HEK293 (cell line): ENCODE data around the gene RILPL2.
A peak's percentile ranks its signal among the peaks of the same experiment; 100 is the strongest.

Experiments
- BCL11B ChIP-seq: fragments of 450-650 bp; formaldehyde crosslinking; IDR thresholded peaks from 2 replicates; pipeline ENCODE4 v1.5.1; 2016; ENCODE audit warnings: low read depth, missing biosample characterization, missing genetic modification characterization
- KLF1 ChIP-seq: fragments of 450-650 bp; formaldehyde crosslinking; IDR thresholded peaks from 2 replicates; pipeline ENCODE4 v1.5.1; 2016; ENCODE audit warnings: missing biosample characterization, missing genetic modification characterization
- KLF9 ChIP-seq: fragments of 450-650 bp; formaldehyde crosslinking; IDR thresholded peaks from 2 replicates; pipeline ENCODE4 v1.5.1; 2016; ENCODE audit warnings: missing biosample characterization, missing genetic modification characterization, low read depth
- MYNN ChIP-seq: fragments of 450-650 bp; formaldehyde crosslinking; IDR thresholded peaks from 2 replicates; pipeline ENCODE4 v1.5.1; 2016; ENCODE audit warnings: missing biosample characterization, missing genetic modification characterization, borderline replicate concordance
- MZF1 ChIP-seq: fragments of 450-650 bp; formaldehyde crosslinking; IDR thresholded peaks from 2 replicates; pipeline ENCODE4 v1.5.1; 2017; ENCODE audit warnings: missing biosample characterization, missing genetic modification characterization, borderline replicate concordance
- PBX3 ChIP-seq: sonication (generic); formaldehyde crosslinking; IDR thresholded peaks from 2 replicates; pipeline ENCODE4 v1.8.1; 2022; ENCODE audit warnings: mild to moderate bottlenecking, moderate library complexity, missing genetic modification reagents
- PRDM1 ChIP-seq: fragments of 450-650 bp; formaldehyde crosslinking; IDR thresholded peaks from 2 replicates; pipeline ENCODE4; 2016; ENCODE audit warnings: missing biosample characterization, missing genetic modification characterization
- YY2 ChIP-seq: fragments of 450-650 bp; formaldehyde crosslinking; IDR thresholded peaks from 2 replicates; pipeline ENCODE4 v1.5.1; 2016; ENCODE audit warnings: missing biosample characterization, missing genetic modification characterization
- ZBTB1 ChIP-seq: fragments of 450-650 bp; formaldehyde crosslinking; IDR thresholded peaks from 2 replicates; pipeline ENCODE4 v1.5.1; 2016; ENCODE audit warnings: missing biosample characterization, missing genetic modification characterization
- ZBTB10 ChIP-seq: fragments of 450-650 bp; formaldehyde crosslinking; IDR thresholded peaks from 2 replicates; pipeline ENCODE4 v1.5.1; 2016; ENCODE audit warnings: missing biosample characterization, missing genetic modification characterization
- ZBTB26 ChIP-seq: fragments of 450-650 bp; formaldehyde crosslinking; optimal IDR thresholded peaks from 2 replicates; pipeline ENCODE3; 2016; ENCODE audit warnings: missing biosample characterization, mild to moderate bottlenecking, missing genetic modification characterization
- ZBTB7A ChIP-seq: fragments of 450-650 bp; formaldehyde crosslinking; IDR thresholded peaks from 2 replicates; pipeline ENCODE4 v1.5.1; 2016; ENCODE audit warnings: low read depth, missing biosample characterization, missing genetic modification characterization
- ZFHX2 ChIP-seq: fragments of 450-650 bp; formaldehyde crosslinking; conservative IDR thresholded peaks from 2 replicates; pipeline ENCODE4 v1.5.1; 2016; ENCODE audit warnings: missing biosample characterization, missing genetic modification characterization
- ZFP41 ChIP-seq: fragments of 450-650 bp; formaldehyde crosslinking; IDR thresholded peaks from 2 replicates; pipeline ENCODE4 v1.5.1; 2016; ENCODE audit warnings: missing biosample characterization, missing genetic modification characterization, borderline replicate concordance
- ZNF112 ChIP-seq: fragments of 450-650 bp; formaldehyde crosslinking; IDR thresholded peaks from 2 replicates; pipeline ENCODE4 v1.5.0; 2017; ENCODE audit warnings: missing biosample characterization, missing genetic modification characterization
- ZNF121 ChIP-seq: fragments of 450-650 bp; formaldehyde crosslinking; IDR thresholded peaks from 2 replicates; pipeline ENCODE4 v1.5.1; 2016; ENCODE audit warnings: missing biosample characterization, missing genetic modification characterization
- ZNF23 ChIP-seq: fragments of 450-650 bp; formaldehyde crosslinking; IDR thresholded peaks from 2 replicates; pipeline ENCODE4 v1.5.1; 2016; ENCODE audit warnings: missing biosample characterization, missing genetic modification characterization, borderline replicate concordance
- ZNF239 ChIP-seq: fragments of 450-650 bp; formaldehyde crosslinking; IDR thresholded peaks from 2 replicates; pipeline ENCODE4 v1.5.1; 2016; ENCODE audit warnings: missing biosample characterization, missing genetic modification characterization
- ZNF26 ChIP-seq: fragments of 450-650 bp; formaldehyde crosslinking; IDR thresholded peaks from 2 replicates; pipeline ENCODE4 v1.5.1; 2016; ENCODE audit warnings: missing biosample characterization, missing genetic modification characterization
- ZNF274 ChIP-seq, 2 experiments: fragments of 200-500 bp in 1 of 2; fragments of 450-650 bp in 1 of 2; sonication (Bioruptor generic) in 1 of 2; formaldehyde crosslinking in 1 of 2; IDR thresholded peaks; 2 replicates each; pipeline versions ENCODE4 v1.5.1 to v1.6.1; 2014 to 2016; ENCODE audit warnings: borderline replicate concordance in 1 of 2, inconsistent platforms in 1 of 2, low read length in 1 of 2, missing biosample characterization in 1 of 2, missing genetic modification characterization in 1 of 2
- ZNF311 ChIP-seq: fragments of 450-650 bp; formaldehyde crosslinking; IDR thresholded peaks from 2 replicates; pipeline ENCODE4 v1.5.1; 2017; ENCODE audit warnings: missing biosample characterization, missing genetic modification characterization, borderline replicate concordance
- ZNF426 ChIP-seq: fragments of 450-650 bp; formaldehyde crosslinking; IDR thresholded peaks from 2 replicates; pipeline ENCODE4 v1.5.1; 2017; ENCODE audit warnings: missing biosample characterization, missing genetic modification characterization, mild to moderate bottlenecking, inconsistent platforms, moderate library complexity
- ZNF510 ChIP-seq: fragments of 450-650 bp; formaldehyde crosslinking; IDR thresholded peaks from 2 replicates; pipeline ENCODE4 v1.5.1; 2018; ENCODE audit warnings: mild to moderate bottlenecking, missing genetic modification characterization, missing biosample characterization; ENCODE audit not compliant: insufficient replicate concordance
- ZNF514 ChIP-seq: fragments of 450-650 bp; formaldehyde crosslinking; IDR thresholded peaks from 2 replicates; pipeline ENCODE4 v1.5.1; 2016; ENCODE audit warnings: missing biosample characterization, missing genetic modification characterization
- ZNF571 ChIP-seq: fragments of 450-650 bp; formaldehyde crosslinking; IDR thresholded peaks from 2 replicates; pipeline ENCODE4 v1.5.0; 2017; ENCODE audit warnings: missing biosample characterization, missing genetic modification characterization
- ZNF596 ChIP-seq: fragments of 450-650 bp; IDR thresholded peaks from 2 replicates; pipeline ENCODE4 v1.5.0; 2018; ENCODE audit warnings: missing biosample characterization, mild to moderate bottlenecking, missing genetic modification characterization, moderate library complexity
- ZNF610 ChIP-seq: fragments of 450-650 bp; formaldehyde crosslinking; IDR thresholded peaks from 2 replicates; pipeline ENCODE4 v1.5.1; 2016; ENCODE audit warnings: missing biosample characterization, missing genetic modification characterization, borderline replicate concordance
- ZNF664 ChIP-seq: fragments of 450-650 bp; formaldehyde crosslinking; IDR thresholded peaks from 2 replicates; pipeline ENCODE4 v1.5.1; 2016; ENCODE audit warnings: missing biosample characterization, missing genetic modification characterization
- ZNF843 ChIP-seq: fragments of 450-650 bp; formaldehyde crosslinking; IDR thresholded peaks from 2 replicates; pipeline ENCODE4 v1.5.1; 2016; ENCODE audit warnings: missing biosample characterization, missing genetic modification characterization
- ZSCAN4 ChIP-seq: fragments of 450-650 bp; formaldehyde crosslinking; IDR thresholded peaks from 2 replicates; pipeline ENCODE4 v1.5.1; 2017; ENCODE audit warnings: missing biosample characterization, missing genetic modification characterization
- ZXDB ChIP-seq: fragments of 450-650 bp; formaldehyde crosslinking; IDR thresholded peaks from 2 replicates; pipeline ENCODE4 v1.5.1; 2016; ENCODE audit warnings: missing biosample characterization, missing genetic modification characterization

Gene RILPL2

GRCh38 chr12:123436017-123436964 lies at the start of gene RILPL2 (continued):
- TF ChIP-seq ZNF274 (IDR thresholded peaks at IDR 0.05; ENCODE audit: low read length) (no peak), ZNF274 (tag by site-specific recombination; IDR thresholded peaks at IDR 0.05; ENCODE audit: borderline replicate concordance) (no peak), KLF1 (tag by site-specific recombination) (peak; percentile 72), ZBTB10 (tag by site-specific recombination) (no peak), ZNF664 (tag by site-specific recombination) (no peak), ZNF112 (tag by site-specific recombination) (no peak), BCL11B (no peak), MYNN (tag by site-specific recombination) (peak; percentile 97), ZNF510 (tag by site-specific recombination) (no peak), ZNF610 (tag by site-specific recombination) (peak; percentile 13; the same call in 1 of the 2 replicates), ZSCAN4 (tag by site-specific recombination) (no peak), ZFP41 (tag by site-specific recombination) (no peak), ZXDB (tag by site-specific recombination) (peak; percentile 46; the same call in 1 of the 2 replicates), PRDM1 (tag by site-specific recombination) (peak; percentile 43), ZNF23 (tag by site-specific recombination) (no peak), KLF9 (tag by site-specific recombination) (peak; percentile 53; the same call in 1 of the 2 replicates), ZNF26 (no peak), ZNF426 (tag by site-specific recombination) (no peak), ZFHX2 (tag by site-specific recombination) (peak; percentile 79), ZNF571 (no peak), ZNF311 (tag by site-specific recombination) (no peak), ZNF843 (peak; percentile 51), PBX3 (no peak), ZBTB26 (tag by site-specific recombination) (peak; percentile 90), YY2 (no peak), ZBTB1 (tag by site-specific recombination) (0 out of 2 replicates have a peak, but pooled peaks have one; percentile 5), MZF1 (tag by site-specific recombination) (no peak), ZNF121 (no peak), ZNF596 (no peak), ZNF239 (tag by site-specific recombination) (no peak), ZBTB7A (0 out of 2 replicates have a peak, but pooled peaks have one; percentile 61), ZNF514 (no peak)
